Vagina (tissue), 2 donors: ENCODE results near the gene INSR.

Experiments
- CTCF ChIP-seq, 3 experiments: fragments of 450-650 bp in 2 of 3; fragments of 200-600 bp in 1 of 3; sonication (generic) in 1 of 3; IDR thresholded peaks; one replicate each; pipeline ENCODE4 v1.5.1; 2017 to 2019; ENCODE audit warnings: antibody characterized with exemption in 3 of 3, mild to moderate bottlenecking in 2 of 3, moderate library complexity in 2 of 3
- POLR2A ChIP-seq, 2 donors: fragments of 450-650 bp; IDR thresholded peaks; one replicate each; pipeline ENCODE4 v1.6.1; 2017; ENCODE audit warnings: antibody characterized with exemption in 2 of 2, mild to moderate bottlenecking in 2 of 2, moderate library complexity in 2 of 2

- no peak for TF ChIP-seq CTCF (IDR thresholded peaks at IDR 0.05)
- TF ChIP-seq POLR2A (IDR thresholded peaks at IDR 0.05): no peak
Observed at GRCh38 chr19:7196763-7197118, 97.5 kb downstream of the INSR start.
